ENCODE measurements around the gene ST6GAL2.

ST6GAL2 gene, protein sequence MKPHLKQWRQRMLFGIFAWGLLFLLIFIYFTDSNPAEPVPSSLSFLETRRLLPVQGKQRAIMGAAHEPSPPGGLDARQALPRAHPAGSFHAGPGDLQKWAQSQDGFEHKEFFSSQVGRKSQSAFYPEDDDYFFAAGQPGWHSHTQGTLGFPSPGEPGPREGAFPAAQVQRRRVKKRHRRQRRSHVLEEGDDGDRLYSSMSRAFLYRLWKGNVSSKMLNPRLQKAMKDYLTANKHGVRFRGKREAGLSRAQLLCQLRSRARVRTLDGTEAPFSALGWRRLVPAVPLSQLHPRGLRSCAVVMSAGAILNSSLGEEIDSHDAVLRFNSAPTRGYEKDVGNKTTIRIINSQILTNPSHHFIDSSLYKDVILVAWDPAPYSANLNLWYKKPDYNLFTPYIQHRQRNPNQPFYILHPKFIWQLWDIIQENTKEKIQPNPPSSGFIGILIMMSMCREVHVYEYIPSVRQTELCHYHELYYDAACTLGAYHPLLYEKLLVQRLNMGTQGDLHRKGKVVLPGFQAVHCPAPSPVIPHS

GRCh38 chr2:106885971-106886915, at the start of gene ST6GAL2:
Gene ST6GAL2, minus strand, starts transcription at chr2:106886167. Its CDS starts 42,190 bp downstream, at chr2:106843977.
- no peak for DNase-seq (ENCODE audit: low spot score in 2 of 2)

GRCh38 chr2:106932644-106933043, 46.7 kb upstream of the ST6GAL2 start:
- Histone ChIP-seq H3K9me3 (no peaks in the 10 kb centered on the region), H3K4me3 (no peak overlapping the region), H3K27me3 (ENCODE audit: low read depth) (no peaks in the 10 kb centered on the region), H3K4me1 (no peaks in the 10 kb centered on the region), H3K36me3 (replicated peaks) (no peaks in the 10 kb centered on the region)
- no peak for DNase-seq (ENCODE audit: low spot score in 2 of 2)
- in situ Hi-C loops (cut with MboI; ENCODE audit: low sequenced_read_pairs): no loop called here

More at GRCh38 chr2:106885971-106886915, at the start of gene ST6GAL2:
- Histone ChIP-seq H3K27me3 (ENCODE audit: low read depth) (no peaks in the 10 kb centered on the region), H3K9me3 (no peaks in the 10 kb centered on the region), H3K4me1 (no peaks in the 10 kb centered on the region), H3K4me3 (no peak within 1 kb of the TSS), H3K36me3 (replicated peaks) (no peaks in the 10 kb centered on the region)
- in situ Hi-C loops (cut with MboI; ENCODE audit: low sequenced_read_pairs): no loop called here

DNA sequence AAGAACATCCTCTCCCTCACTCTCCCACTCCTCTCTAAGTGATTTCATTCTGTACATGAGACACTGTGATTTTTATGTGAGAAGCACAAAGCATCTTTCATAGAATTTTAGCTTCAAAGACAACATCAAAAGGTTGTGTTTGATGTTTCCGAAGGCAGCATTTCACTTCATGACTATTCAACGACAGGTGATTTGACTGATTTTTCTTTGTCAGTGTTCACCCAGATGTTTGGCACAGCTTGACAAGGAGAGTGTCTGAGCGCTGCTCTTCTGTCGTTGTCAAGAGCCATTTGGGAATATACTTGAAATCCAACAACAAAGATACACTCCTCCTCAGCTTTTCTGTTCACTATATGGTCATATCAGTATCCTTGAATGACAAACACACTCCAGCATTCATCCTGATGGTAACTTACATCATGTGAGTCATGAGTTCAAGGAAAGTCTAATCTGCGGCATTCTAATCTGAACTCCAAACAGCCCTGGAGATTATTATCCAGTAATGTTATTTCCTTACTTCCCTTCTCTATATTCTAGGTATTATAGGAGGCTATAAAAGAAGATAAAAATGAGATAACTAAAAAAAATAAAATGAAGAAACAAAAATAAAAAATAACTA, 45.9 kb upstream of the ST6GAL2 start:
- Histone ChIP-seq H3K9me3 (no peaks in the 10 kb centered on the region), H3K4me3 (no peak overlapping the region), H3K36me3 (replicated peaks) (no peaks in the 10 kb centered on the region), H3K27me3 (ENCODE audit: low read depth) (no peaks in the 10 kb centered on the region), H3K4me1 (no peaks in the 10 kb centered on the region)
- no peak for DNase-seq (ENCODE audit: low spot score in 2 of 2)
- in situ Hi-C loops (cut with MboI; ENCODE audit: low sequenced_read_pairs): no loop called here

DNA sequence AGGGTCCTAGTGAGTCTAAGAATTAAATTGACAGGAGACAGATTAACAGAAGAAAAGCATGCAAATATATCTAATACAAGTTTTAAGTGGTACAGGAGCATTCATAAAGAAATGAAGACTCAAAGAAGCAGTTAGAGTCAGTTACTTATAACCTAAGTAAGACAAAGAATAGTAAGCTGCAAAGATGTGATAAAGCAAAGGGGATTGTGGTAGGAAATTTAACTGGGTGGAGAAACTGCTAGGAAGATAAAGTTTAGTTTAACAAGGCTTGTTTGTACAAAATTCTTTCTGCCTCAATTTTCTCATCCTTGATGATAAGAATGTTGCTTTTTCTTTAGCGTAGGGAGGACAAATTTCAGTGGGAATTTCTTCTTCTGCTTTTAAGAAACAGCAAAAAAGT, 35.5 kb upstream of the ST6GAL2 start:
- Histone ChIP-seq H3K36me3 (replicated peaks) (no peaks in the 10 kb centered on the region), H3K9me3 (no peaks in the 10 kb centered on the region), H3K4me3 (no peak overlapping the region), H3K4me1 (no peaks in the 10 kb centered on the region), H3K27me3 (ENCODE audit: low read depth) (no peaks in the 10 kb centered on the region)
- in situ Hi-C loops (cut with MboI; ENCODE audit: low sequenced_read_pairs): no loop called here
- DNase-seq (ENCODE audit: low spot score in 2 of 2): no peak

- Histone ChIP-seq H3K4me3 (no peak overlapping the region), H3K36me3 (replicated peaks) (no peaks in the 10 kb centered on the region), H3K27me3 (ENCODE audit: low read depth) (no peaks in the 10 kb centered on the region), H3K9me3 (no peaks in the 10 kb centered on the region), H3K4me1 (no peaks in the 10 kb centered on the region)
- no peak for DNase-seq (ENCODE audit: low spot score in 2 of 2)
- in situ Hi-C loops (cut with MboI; ENCODE audit: low sequenced_read_pairs): no loop called here
Measured at GRCh38 chr2:106919012-106919411, 33.0 kb upstream of the ST6GAL2 start.

- Histone ChIP-seq H3K4me3 (no peak overlapping the region), H3K9me3 (no peaks in the 10 kb centered on the region; the same call in 1 of the 2 replicates), H3K4me1 (no peaks in the 10 kb centered on the region), H3K27me3 (ENCODE audit: low read depth) (no peaks in the 10 kb centered on the region), H3K36me3 (replicated peaks) (no peaks in the 10 kb centered on the region)
- DNase-seq (ENCODE audit: low spot score in 2 of 2): no peak
- in situ Hi-C loops (cut with MboI; ENCODE audit: low sequenced_read_pairs): no loop called here
Measured at GRCh38 chr2:106904242-106904641, 18.3 kb upstream of the ST6GAL2 start.

DNA sequence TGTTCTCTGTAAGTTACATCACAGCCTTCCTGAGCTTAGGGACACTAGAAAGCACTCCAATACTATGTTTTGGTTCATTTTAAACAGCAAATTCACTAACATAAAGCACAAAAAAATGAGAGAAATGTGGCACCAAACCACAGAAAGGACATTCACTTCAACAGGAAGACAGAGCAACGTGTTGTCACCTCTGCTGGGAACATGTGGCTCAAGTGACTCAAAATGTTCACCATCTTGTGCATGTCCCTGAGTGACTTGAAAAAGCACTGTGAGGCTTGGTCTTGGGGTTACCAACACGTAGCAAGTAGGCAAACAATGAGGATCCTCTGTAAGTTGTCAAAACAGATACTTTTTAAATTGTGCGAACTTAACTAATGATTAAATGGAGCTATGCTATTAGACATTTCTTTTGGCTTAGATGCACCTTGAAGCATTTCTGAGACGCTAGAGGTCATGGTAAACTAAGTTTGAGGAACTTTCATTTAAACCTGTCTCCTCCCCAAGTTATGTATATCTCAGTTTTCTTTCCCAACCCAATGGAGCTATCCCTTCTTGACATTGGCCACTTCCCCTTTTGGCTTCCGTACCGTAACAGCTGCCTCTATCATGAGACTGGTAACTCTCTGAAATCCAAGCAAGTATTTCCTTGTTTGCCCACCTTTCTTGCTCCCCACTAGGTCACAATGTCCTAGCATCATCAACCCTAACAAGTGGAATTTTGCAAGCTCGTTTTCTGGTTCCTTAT, 14.0 kb upstream of the ST6GAL2 start:
- Histone ChIP-seq H3K27me3 (ENCODE audit: low read depth) (no peaks in the 10 kb centered on the region), H3K36me3 (replicated peaks) (no peaks in the 10 kb centered on the region), H3K4me3 (no peak overlapping the region), H3K9me3 (no peaks in the 10 kb centered on the region; the same call in 1 of the 2 replicates), H3K4me1 (no peaks in the 10 kb centered on the region)
- in situ Hi-C loops (cut with MboI; ENCODE audit: low sequenced_read_pairs): no loop called here
- no peak for DNase-seq (ENCODE audit: low spot score in 2 of 2)

DNA sequence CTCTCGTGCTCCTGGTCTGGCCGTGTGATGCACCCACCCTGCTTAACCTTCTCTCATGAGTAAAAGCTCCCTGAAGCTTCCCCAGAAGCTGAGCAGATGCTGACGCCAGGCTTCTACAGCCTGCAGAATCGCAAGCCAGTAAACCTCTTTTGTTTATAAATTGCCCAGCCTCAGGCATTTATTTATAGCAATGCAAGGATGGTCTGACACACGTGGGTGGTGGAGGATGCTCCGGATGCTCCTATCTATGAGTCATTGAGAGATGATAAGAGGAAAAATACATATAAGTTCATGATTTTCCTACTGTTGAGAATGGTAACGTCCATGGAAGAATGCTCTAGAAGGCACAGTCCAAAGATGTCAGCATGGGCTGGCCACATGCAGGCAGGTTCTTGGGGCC, 8.6 kb upstream of the ST6GAL2 start:
- Histone ChIP-seq H3K27me3 (ENCODE audit: low read depth) (no peaks in the 10 kb centered on the region), H3K4me1 (no peaks in the 10 kb centered on the region), H3K9me3 (no peaks in the 10 kb centered on the region), H3K4me3 (no peak overlapping the region), H3K36me3 (replicated peaks) (no peaks in the 10 kb centered on the region)
- in situ Hi-C loops (cut with MboI; ENCODE audit: low sequenced_read_pairs): no loop called here
- DNase-seq (ENCODE audit: low spot score in 2 of 2): no peak

DNA sequence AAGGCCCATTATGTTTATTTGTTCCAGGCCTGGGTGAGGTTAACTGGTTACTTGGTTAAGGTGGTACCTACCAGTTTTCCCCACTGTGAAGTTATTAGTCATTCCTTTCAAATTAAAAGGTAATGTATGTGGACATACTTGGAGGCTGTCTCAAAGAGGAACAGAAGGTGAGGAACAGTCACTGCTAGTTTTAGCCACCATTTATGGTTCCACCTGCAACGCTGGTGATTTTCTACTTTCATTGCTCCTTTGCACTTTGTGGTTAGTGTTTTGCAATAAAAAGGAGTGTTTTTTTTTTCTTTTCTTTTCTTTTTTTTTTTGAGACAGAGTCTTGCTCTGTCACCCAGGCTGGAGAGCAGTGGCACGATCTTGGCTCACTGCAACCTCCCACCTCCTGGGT, 6.1 kb upstream of the ST6GAL2 start:
- in situ Hi-C loops (cut with MboI; ENCODE audit: low sequenced_read_pairs): no loop called here
- Histone ChIP-seq H3K4me3 (no peak overlapping the region), H3K4me1 (no peaks in the 10 kb centered on the region), H3K36me3 (replicated peaks) (no peaks in the 10 kb centered on the region), H3K27me3 (ENCODE audit: low read depth) (no peaks in the 10 kb centered on the region), H3K9me3 (no peaks in the 10 kb centered on the region)
- DNase-seq (ENCODE audit: low spot score in 2 of 2): no peak

DNA sequence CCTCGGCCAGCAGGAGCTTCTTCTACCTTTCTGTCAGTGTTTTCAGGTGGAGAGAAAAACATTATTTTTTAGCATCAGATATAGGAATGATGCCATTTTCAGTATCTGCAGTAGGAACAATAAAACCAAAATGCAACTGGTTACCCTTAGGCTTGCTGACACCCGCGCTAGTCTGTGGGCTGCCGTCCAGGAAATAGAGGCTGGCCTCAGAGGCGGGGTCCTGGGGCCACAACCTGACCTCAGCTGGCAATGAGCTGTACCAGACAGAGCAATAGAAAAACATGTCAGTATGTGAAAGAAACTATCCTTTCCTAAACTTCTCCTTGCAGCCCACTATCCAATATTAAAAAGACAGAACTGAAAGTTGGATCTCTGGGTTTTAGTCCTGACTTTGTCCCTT, 4.6 kb upstream of the ST6GAL2 start:
- Histone ChIP-seq H3K36me3 (replicated peaks) (no peaks in the 10 kb centered on the region), H3K9me3 (no peaks in the 10 kb centered on the region), H3K4me3 (no peak overlapping the region), H3K4me1 (no peaks in the 10 kb centered on the region), H3K27me3 (ENCODE audit: low read depth) (no peaks in the 10 kb centered on the region)
- DNase-seq (ENCODE audit: low spot score in 2 of 2): no peak
- in situ Hi-C loops (cut with MboI; ENCODE audit: low sequenced_read_pairs): no loop called here

- DNase-seq (ENCODE audit: low spot score in 2 of 2): no peak
- Histone ChIP-seq H3K4me3 (no peak overlapping the region), H3K27me3 (ENCODE audit: low read depth) (no peaks in the 10 kb centered on the region), H3K4me1 (no peaks in the 10 kb centered on the region), H3K36me3 (replicated peaks) (no peaks in the 10 kb centered on the region), H3K9me3 (no peaks in the 10 kb centered on the region)
- in situ Hi-C loops (cut with MboI; ENCODE audit: low sequenced_read_pairs): no loop called here
Measured at GRCh38 chr2:106886916-106887758, 1.2 kb upstream of the ST6GAL2 start.

GRCh38 chr2:106885329-106885728, 638 bp downstream of the ST6GAL2 start:
- Histone ChIP-seq H3K4me3 (no peak overlapping the region), H3K4me1 (no peaks in the 10 kb centered on the region), H3K36me3 (replicated peaks) (no peaks in the 10 kb centered on the region), H3K27me3 (ENCODE audit: low read depth) (no peaks in the 10 kb centered on the region), H3K9me3 (no peaks in the 10 kb centered on the region)
- no peak for DNase-seq (ENCODE audit: low spot score in 2 of 2)
- in situ Hi-C loops (cut with MboI; ENCODE audit: low sequenced_read_pairs): no loop called here

All from HAP-1 (cell line).